ENCODE measurements around the gene DCTN4.

DNA sequence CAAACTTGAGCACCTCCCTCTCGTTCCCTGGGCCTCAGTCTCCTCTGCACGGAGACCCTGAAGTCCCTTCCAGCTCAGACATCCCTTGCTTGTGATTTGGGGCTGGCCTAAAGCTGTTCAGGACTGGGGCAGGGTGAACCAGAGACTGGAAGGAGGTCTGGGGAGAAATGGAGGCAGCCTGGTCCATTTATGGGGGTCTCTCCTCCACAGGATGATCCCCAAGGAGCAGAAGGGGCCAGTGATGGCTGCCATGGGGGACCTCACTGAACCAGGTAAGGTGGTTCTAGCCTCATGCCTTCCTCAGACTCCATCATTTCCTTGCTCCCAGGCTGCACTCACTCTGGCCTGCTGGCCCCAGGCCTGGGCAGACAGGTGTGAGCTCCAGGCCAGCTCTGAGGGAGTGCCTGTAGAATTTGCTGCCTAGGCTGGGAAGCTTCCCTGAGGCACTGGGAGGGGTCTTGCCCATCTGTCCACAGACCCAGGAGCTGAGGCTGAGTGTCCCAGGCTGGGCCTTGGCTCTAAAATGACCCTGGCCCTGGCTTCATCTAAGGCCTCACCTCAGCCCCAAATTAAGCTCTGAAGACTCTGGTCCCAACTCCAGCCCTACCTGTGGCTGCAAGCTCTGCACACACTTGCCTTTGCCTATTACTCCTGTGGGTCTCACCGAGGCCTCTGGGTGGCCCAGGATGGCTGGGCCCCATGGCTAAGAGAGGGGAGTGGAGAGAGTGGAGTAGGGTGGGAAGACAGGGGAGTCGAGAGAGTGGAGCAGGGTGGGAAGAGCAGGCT is 95.9 kb downstream of the DCTN4 start:
- TF ChIP-seq ATOH8 (CRISPR knock-in tag; IDR thresholded peaks at IDR 0.05; ENCODE audit: low read depth) (no peak), MAX (IDR thresholded peaks at IDR 0.05) (no peak), CTCF (IDR thresholded peaks at IDR 0.05) (no peak), POLR2A (IDR thresholded peaks at IDR 0.05; ENCODE audit: low read length) (no peak), RAD21 (conservative IDR thresholded peaks at IDR 0.05 in 1 of 2, IDR thresholded peaks at IDR 0.05 in 1 of 2) (no peak), SMC3 (IDR thresholded peaks at IDR 0.05) (no peak), CEBPB (IDR thresholded peaks at IDR 0.05) (no peak), ZFP36 (IDR thresholded peaks at IDR 0.05; ENCODE audit: borderline replicate concordance, partially characterized antibody) (no peak), EP300 (IDR thresholded peaks at IDR 0.05) (no peak), SREBF2 (IDR thresholded peaks at IDR 0.05) (no peak), MAFK (IDR thresholded peaks at IDR 0.05; ENCODE audit: partially characterized antibody) (no peak), FOSL2 (IDR thresholded peaks at IDR 0.05) (no peak), FOSL2 (CRISPR knock-in tag; IDR thresholded peaks at IDR 0.05) (no peak), RFX5 (IDR thresholded peaks at IDR 0.05) (no peak)
- TF ChIP-seq, protein P1, sequence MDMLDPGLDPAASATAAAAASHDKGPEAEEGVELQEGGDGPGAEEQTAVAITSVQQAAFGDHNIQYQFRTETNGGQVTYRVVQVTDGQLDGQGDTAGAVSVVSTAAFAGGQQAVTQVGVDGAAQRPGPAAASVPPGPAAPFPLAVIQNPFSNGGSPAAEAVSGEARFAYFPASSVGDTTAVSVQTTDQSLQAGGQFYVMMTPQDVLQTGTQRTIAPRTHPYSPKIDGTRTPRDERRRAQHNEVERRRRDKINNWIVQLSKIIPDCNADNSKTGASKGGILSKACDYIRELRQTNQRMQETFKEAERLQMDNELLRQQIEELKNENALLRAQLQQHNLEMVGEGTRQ (IDR thresholded peaks at IDR 0.05), result no peak
